GM19452 (cell line): ENCODE results near the gene CEP95.
"Not testable (repeated sequence)": the region's sequence is repeated elsewhere in the genome, so short reads cannot be mapped to it uniquely, and the experiment has no call there.

Experiments used
- ATAC-seq: cut with Tn5 transposase; IDR thresholded peaks from one replicate; pipeline ENCODE4 v1.9.1; 2021; ENCODE audit not compliant: unreplicated experiment

CEP95 gene

DNA sequence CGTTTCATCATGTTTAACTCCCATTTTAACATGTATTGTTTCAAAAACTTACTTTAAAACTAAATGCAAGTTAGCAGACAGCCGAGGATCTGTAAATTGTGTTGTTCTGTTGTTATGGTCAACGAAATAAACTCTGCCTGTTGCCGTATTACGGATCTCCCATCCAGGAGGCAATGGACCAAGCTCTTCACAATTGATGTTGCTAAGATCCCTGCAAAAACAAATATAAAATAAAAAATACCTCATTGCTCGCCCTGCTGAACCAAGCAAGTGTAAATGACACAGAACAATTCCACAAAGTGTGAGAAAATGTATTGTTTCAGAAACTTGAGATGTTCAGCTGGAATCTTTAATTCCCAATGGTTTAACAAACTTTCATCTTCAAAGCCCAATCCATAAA, 65.0 kb downstream of the CEP95 start:
- no peak for ATAC-seq

GRCh38 chr17:64572682-64573154, 65.9 kb downstream of the CEP95 start:
- no peak for ATAC-seq

GRCh38 chr17:64573214-64573613, 66.4 kb downstream of the CEP95 start:
- no peak for ATAC-seq

DNA sequence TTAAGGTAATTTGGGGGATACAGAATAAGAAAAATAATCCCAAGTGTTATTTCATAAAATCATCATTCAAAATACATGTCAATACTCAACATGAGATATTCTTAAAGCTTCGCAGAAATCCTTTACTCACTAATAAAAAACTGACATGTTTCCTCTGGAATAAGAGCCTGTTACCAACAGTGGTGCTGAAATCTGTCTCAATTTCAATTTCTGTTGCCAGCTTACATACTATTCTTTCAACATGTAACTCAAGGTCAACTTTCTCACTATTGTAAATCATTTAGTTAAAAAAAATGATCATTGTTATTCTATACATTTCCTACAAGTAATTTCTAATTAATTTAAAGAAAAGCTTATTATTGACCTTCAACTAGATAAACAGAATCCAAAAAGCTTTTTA, 67.9 kb downstream of the CEP95 start:
- no peak for ATAC-seq

DNA sequence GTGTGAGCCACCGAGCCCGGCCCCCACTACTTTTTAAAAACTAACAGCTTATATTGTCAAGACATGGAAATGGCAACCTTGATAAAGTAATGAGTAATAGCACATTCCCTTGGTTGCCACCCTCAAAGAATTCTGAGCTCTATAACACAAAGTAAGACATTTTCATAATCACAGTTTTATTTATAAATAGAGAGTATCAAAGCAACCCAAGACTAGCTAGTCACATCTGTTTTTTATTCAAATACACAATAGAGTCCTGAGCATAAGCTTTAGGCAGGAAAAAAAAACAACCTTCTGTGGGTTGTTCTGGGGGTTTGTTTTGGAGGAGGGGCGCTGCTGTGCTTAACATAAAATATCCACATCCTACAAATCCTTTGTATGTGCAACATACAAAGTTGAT, 68.7 kb downstream of the CEP95 start:
- no peak for ATAC-seq

DNA sequence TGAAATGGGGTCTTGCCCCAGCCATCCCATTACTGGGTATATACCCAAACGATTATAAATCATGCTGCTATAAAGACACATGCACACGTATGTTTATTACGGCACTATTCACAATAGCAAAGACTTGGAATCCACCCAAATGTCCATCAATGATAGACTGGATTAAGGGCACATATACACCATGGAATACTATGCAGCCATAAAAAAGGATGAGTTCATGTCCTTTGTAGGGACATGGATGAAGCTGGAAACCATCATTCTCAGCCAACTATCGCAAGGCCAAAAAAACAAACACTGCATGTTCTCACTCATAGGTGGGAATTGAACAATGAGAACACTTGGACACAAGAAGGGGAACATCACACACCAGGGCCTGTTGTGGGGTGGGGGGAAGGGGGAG, 70.2 kb downstream of the CEP95 start:
- not testable (repeated sequence) for ATAC-seq

GRCh38 chr17:64579917-64580316, 73.1 kb downstream of the CEP95 start:
- ATAC-seq = no peak

DNA sequence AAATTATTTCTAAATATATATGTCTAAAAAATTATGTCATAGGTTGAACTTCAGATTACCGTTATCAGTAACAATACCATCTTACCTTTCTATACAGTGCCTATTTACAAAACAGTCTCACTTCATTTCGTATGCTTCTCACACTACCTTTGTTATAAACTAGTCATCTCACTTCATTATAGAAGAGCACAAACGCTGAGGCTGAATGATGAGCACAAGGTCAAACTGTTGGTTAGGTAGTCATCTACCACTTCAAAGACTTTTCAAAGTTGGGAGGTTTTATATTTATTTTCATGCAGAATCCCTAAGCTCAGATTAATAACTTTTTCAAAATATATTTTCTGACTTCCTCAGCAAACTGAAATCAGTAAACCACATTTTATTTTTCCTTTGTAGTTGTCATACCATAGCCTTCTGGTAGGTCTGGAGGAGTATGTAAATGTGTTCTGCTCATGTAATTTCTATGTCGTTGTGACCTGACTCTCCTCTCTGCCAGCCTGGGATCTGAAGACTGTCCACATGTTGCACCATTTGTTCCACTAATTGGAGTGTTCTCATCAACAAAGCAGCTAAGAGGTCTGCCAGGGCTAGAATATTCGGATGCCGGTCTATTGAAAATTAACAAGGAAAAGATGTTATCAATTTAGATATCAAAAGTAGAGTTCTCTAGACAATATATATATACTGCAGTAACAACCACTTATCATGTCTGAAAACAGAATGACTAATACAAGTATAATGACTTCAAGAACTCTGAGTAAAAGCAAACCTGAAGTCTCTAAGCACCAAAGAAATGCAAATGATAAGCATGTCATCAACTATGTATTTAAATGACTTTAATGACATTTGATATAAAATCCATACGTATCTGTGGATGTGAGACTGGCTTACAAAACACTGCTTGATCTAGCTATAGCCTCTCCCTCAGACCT, 73.9 kb downstream of the CEP95 start:
- ATAC-seq = no peak

DNA sequence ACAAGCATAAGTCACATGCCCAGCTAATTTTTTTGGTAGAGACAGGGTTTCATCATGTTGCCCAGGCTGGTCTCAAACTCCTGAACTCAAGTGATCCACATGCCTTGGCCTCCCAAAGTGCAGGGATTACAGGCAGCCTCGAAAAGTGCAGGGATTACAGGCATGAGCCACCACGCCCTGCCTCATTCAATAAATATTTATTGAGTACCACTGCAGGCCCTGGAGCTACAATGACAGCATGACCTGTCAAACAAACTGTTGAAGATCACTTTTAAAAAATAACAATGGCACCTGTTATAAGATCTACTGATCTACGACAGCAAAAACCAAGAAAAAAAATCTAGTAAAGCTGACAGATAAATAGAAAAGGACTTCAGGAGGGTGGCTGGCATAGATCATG, 76.3 kb downstream of the CEP95 start:
- ATAC-seq = no peak

DNA sequence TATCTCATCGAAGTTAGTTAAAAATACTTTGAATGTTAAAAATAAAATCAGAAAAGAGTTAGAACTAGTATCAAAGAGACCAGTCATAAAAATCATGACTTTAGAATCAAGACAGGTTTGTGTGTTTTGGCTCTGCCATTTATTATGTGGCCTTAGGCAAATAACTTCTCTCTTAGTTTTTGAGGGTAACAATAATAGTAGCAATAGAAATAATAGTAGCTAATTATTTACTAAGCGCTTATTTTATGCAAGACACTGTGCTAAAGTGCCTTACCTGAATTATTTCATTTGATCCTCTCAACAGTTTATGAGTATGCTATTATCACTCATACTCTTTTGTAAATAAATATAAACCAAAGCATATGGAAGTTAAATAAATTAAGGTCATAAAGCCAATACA, 78.4 kb downstream of the CEP95 start:
- ATAC-seq = no peak
